GM23338 (cell line): ENCODE results near the gene ABHD16A. TPM values are rescaled to one million over a fixed set of nuclear protein-coding genes. Genes with fewer than 3 reads are reported as not detected.
A peak's percentile ranks its signal among the peaks of the same experiment; 100 is the strongest.

Source experiments
- ATAC-seq: fragments of 200-7000 bp; cut with Tn5 transposase; 3 replicates; pipeline ENCODE4 v1.9.1; 2020
- DNase-seq: peaks from one replicate; pipeline ENCODE4 v3.0.0-alpha.2; 2015; ENCODE audit warnings: low spot score
- H2AFZ ChIP-seq: fragments of 200-600 bp; sonication (generic); 2 replicates; pipeline ENCODE4 v1.8.0; 2016; ENCODE audit warnings: antibody characterized with exemption, mild to moderate bottlenecking, moderate library complexity
- H3F3A ChIP-seq: fragments of 200-600 bp; sonication (generic); replicated peaks from 2 replicates; pipeline ENCODE4 v1.8.0; 2017; ENCODE audit warnings: antibody characterized with exemption, mixed run types, low read depth
- H3K27ac ChIP-seq: fragments of 200-600 bp; sonication (generic); 2 replicates; pipeline ENCODE4 v1.6.1; 2016; ENCODE audit warnings: low read depth
- H3K27me3 ChIP-seq: fragments of 200-600 bp; sonication (generic); 2 replicates; pipeline ENCODE4 v1.8.0; 2016; ENCODE audit warnings: mild to moderate bottlenecking, mixed run types, moderate library complexity; ENCODE audit not compliant: insufficient read depth
- H3K36me3 ChIP-seq: fragments of 200-600 bp; sonication (generic); 2 replicates; pipeline ENCODE4 v1.8.0; 2016; ENCODE audit warnings: mild to moderate bottlenecking; ENCODE audit not compliant: insufficient read depth
- H3K4me1 ChIP-seq: fragments of 200-600 bp; sonication (generic); 2 replicates; pipeline ENCODE4 v1.8.0; 2016; ENCODE audit warnings: mild to moderate bottlenecking, moderate library complexity; ENCODE audit not compliant: insufficient read depth
- H3K4me2 ChIP-seq: fragments of 200-600 bp; sonication (generic); 2 replicates; pipeline ENCODE4 v1.7.1; 2017; ENCODE audit warnings: mixed run types
- H3K4me3 ChIP-seq: fragments of 200-600 bp; sonication (generic); 2 replicates; pipeline ENCODE4 v1.6.1; 2016; ENCODE audit warnings: mixed run types
- H3K79me2 ChIP-seq: fragments of 200-600 bp; sonication (generic); replicated peaks from 2 replicates; pipeline ENCODE4 v1.8.0; 2017; ENCODE audit warnings: mild to moderate bottlenecking; ENCODE audit not compliant: insufficient read depth
- H3K9me2 ChIP-seq: fragments of 200-600 bp; sonication (generic); 2 replicates; pipeline ENCODE4 v1.8.0; 2017; ENCODE audit not compliant: insufficient read depth
- H4K20me1 ChIP-seq: fragments of 200-600 bp; sonication (generic); replicated peaks from 2 replicates; pipeline ENCODE4 v1.8.0; 2017; ENCODE audit warnings: mild to moderate bottlenecking; ENCODE audit not compliant: insufficient read depth
- H3K27ac Mint-ChIP-seq: 2 replicates; pipeline ENCODE4 v1.8.0; 2020; ENCODE audit warnings: inconsistent platforms, mild to moderate bottlenecking, moderate library complexity, mixed read lengths
- H3K27me3 Mint-ChIP-seq: 3 replicates; pipeline ENCODE4 v1.8.0; 2022; ENCODE audit warnings: low read depth, mild to moderate bottlenecking, moderate library complexity, mixed read lengths, inconsistent platforms; ENCODE audit not compliant: insufficient read depth, poor library complexity
- H3K36me3 Mint-ChIP-seq: 3 replicates; pipeline ENCODE4 v1.8.0; 2021; ENCODE audit warnings: low read depth, mild to moderate bottlenecking, inconsistent platforms, moderate library complexity, mixed read lengths
- H3K4me1 Mint-ChIP-seq: 3 replicates; pipeline ENCODE4 v1.8.0; 2020; ENCODE audit warnings: mild to moderate bottlenecking, inconsistent platforms, mixed read lengths
- H3K4me3 Mint-ChIP-seq: 3 replicates; pipeline ENCODE4 v1.8.0; 2021; ENCODE audit warnings: moderate library complexity, mild to moderate bottlenecking, inconsistent platforms, mixed read lengths
- H3K9me3 Mint-ChIP-seq: 3 replicates; pipeline ENCODE4 v1.8.0; 2020; ENCODE audit warnings: moderate library complexity, mild to moderate bottlenecking, inconsistent platforms, mixed read lengths
- CREB1 ChIP-seq: fragments of 250-450 bp; sonication (Bioruptor Pico); IDR thresholded peaks from 2 replicates; pipeline ENCODE4 v1.5.0; 2020; ENCODE audit warnings: low read depth, mild to moderate bottlenecking, moderate library complexity
- EZH2 ChIP-seq: fragments of 200-600 bp; sonication (generic); IDR thresholded peaks from one replicate; pipeline ENCODE4 v1.8.0; 2017; ENCODE audit warnings: antibody characterized with exemption, mild to moderate bottlenecking, low read depth; ENCODE audit not compliant: unreplicated experiment
- EZH2phosphoT487 ChIP-seq: fragments of 200-600 bp; sonication (generic); IDR thresholded peaks from one replicate; pipeline ENCODE4 v1.8.1; 2018; ENCODE audit warnings: antibody characterized with exemption; ENCODE audit not compliant: unreplicated experiment
- JUNB ChIP-seq: IDR thresholded peaks from one replicate; pipeline ENCODE4 v1.6.1; 2016; ENCODE audit warnings: antibody characterized with exemption; ENCODE audit not compliant: unreplicated experiment
- NANOG ChIP-seq: IDR thresholded peaks from 2 replicates; pipeline ENCODE4 v1.6.1; 2016; ENCODE audit warnings: antibody characterized with exemption, borderline replicate concordance
- POLR2AphosphoS5 ChIP-seq: IDR thresholded peaks from 2 replicates; pipeline ENCODE4 v1.6.1; 2016; ENCODE audit warnings: antibody characterized with exemption, low read depth
- STAT1 ChIP-seq: IDR thresholded peaks from one replicate; pipeline ENCODE4 v1.6.1; 2016; ENCODE audit warnings: antibody characterized with exemption; ENCODE audit not compliant: unreplicated experiment
- ZNF331 ChIP-seq: fragments of 250-450 bp; sonication (Bioruptor Pico); IDR thresholded peaks from 2 replicates; pipeline ENCODE4 v1.5.0; 2020; ENCODE audit warnings: low read depth, mild to moderate bottlenecking, moderate library complexity
- polyA plus RNA-seq: library from polyadenylated mRNA; unstranded; fragments of >200 nt; fragmentation: Nextera tagmentation; extraction: Ambion mirVana; gene quantifications from 2 replicates; pipeline ENCODE4 v1.2.1, GENCODE V29; 2016
- total RNA-seq: library from RNA; depleted of rRNA; stranded (reverse); fragments of >200 nt; shearing (Covaris generic); gene quantifications from 2 replicates; pipeline ENCODE4 v1.2.3, GENCODE V29; 2014
- TF ChIP-seq, protein P1 (sequence below): IDR thresholded peaks from 2 replicates; pipeline ENCODE4 v1.6.1; 2016; ENCODE audit warnings: antibody characterized with exemption
- TF ChIP-seq, protein P2 (sequence below): IDR thresholded peaks from one replicate; pipeline ENCODE4 v1.6.1; 2018; ENCODE audit warnings: antibody characterized with exemption; ENCODE audit not compliant: unreplicated experiment

ABHD16A gene
- total and polyA plus RNA-seq, 2 experiments from 2014 or later, result 26.9 to 37.0 TPM

- peaks cover 13% of the 10 kb centered on the region for H3K4me1 ChIP-seq
Observed at GRCh38 chr6:31657406-31658157, 45.5 kb downstream of the ABHD16A start.

GRCh38 chr6:31655349-31656237, 47.5 kb downstream of the ABHD16A start, which contains the start of gene APOM:
Gene APOM (plus strand): TSS chr6:31655894. CDS start chr6:31655967, 73 bp downstream.
- peaks cover 37% of the 10 kb centered on the region for H3K79me2 ChIP-seq
- H3K4me1 Mint-ChIP-seq, result peaks cover 35% of the 10 kb centered on the region; the same call in 2 of the 3 replicates
- TF ChIP-seq JUNB (no peak), EZH2 (no peak), STAT1 (no peak), EZH2phosphoT487 (no peak), NANOG (no peak), ZNF331 (CRISPR knock-in tag) (no peak), CREB1 (CRISPR knock-in tag) (no peak), POLR2AphosphoS5 (no peak)
- TF ChIP-seq, protein P1, sequence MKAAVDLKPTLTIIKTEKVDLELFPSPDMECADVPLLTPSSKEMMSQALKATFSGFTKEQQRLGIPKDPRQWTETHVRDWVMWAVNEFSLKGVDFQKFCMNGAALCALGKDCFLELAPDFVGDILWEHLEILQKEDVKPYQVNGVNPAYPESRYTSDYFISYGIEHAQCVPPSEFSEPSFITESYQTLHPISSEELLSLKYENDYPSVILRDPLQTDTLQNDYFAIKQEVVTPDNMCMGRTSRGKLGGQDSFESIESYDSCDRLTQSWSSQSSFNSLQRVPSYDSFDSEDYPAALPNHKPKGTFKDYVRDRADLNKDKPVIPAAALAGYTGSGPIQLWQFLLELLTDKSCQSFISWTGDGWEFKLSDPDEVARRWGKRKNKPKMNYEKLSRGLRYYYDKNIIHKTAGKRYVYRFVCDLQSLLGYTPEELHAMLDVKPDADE, result no peak
- TF ChIP-seq, protein P2, sequence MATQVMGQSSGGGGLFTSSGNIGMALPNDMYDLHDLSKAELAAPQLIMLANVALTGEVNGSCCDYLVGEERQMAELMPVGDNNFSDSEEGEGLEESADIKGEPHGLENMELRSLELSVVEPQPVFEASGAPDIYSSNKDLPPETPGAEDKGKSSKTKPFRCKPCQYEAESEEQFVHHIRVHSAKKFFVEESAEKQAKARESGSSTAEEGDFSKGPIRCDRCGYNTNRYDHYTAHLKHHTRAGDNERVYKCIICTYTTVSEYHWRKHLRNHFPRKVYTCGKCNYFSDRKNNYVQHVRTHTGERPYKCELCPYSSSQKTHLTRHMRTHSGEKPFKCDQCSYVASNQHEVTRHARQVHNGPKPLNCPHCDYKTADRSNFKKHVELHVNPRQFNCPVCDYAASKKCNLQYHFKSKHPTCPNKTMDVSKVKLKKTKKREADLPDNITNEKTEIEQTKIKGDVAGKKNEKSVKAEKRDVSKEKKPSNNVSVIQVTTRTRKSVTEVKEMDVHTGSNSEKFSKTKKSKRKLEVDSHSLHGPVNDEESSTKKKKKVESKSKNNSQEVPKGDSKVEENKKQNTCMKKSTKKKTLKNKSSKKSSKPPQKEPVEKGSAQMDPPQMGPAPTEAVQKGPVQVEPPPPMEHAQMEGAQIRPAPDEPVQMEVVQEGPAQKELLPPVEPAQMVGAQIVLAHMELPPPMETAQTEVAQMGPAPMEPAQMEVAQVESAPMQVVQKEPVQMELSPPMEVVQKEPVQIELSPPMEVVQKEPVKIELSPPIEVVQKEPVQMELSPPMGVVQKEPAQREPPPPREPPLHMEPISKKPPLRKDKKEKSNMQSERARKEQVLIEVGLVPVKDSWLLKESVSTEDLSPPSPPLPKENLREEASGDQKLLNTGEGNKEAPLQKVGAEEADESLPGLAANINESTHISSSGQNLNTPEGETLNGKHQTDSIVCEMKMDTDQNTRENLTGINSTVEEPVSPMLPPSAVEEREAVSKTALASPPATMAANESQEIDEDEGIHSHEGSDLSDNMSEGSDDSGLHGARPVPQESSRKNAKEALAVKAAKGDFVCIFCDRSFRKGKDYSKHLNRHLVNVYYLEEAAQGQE, result no peak

More at GRCh38 chr6:31657406-31658157, 45.5 kb downstream of the ABHD16A start:
- Histone ChIP-seq H3F3A (peaks cover 19% of the 10 kb centered on the region), H4K20me1 (no peaks in the 10 kb centered on the region; the same call in 1 of the 2 replicates), H3K27ac (no peak overlapping the region), H3K4me2 (no peak overlapping the region), H3K79me2 (peaks cover 25% of the 10 kb centered on the region), H2AFZ (no peak overlapping the region), H3K4me3 (no peak overlapping the region), H3K27me3 (no peaks in the 10 kb centered on the region), H3K36me3 (peaks cover 4% of the 10 kb centered on the region; the same call in 1 of the 2 replicates), H3K9me2 (no peaks in the 10 kb centered on the region)
- Mint-ChIP-seq H3K36me3 (peaks cover 28% of the 10 kb centered on the region), H3K27me3 (peaks cover 24% of the 10 kb centered on the region), H3K9me3 (no peaks in the 10 kb centered on the region), H3K4me1 (peaks cover 33% of the 10 kb centered on the region; the same call in 2 of the 3 replicates), H3K4me3 (peak overlapping the region; percentile 9; the same call in 1 of the 3 replicates), H3K27ac (peak overlapping the region; percentile 80; the same call in 1 of the 2 replicates)
- no peak for ATAC-seq
- TF ChIP-seq CREB1 (CRISPR knock-in tag) (0 out of 2 replicates have a peak, but pooled peaks have one; percentile 13), STAT1 (no peak)
- no peak for DNase-seq

More at GRCh38 chr6:31655349-31656237, 47.5 kb downstream of the ABHD16A start, which contains the start of gene APOM:
- Histone ChIP-seq H3K36me3 (peaks cover 4% of the 10 kb centered on the region; the same call in 1 of the 2 replicates), H4K20me1 (peaks cover 6% of the 10 kb centered on the region; the same call in 1 of the 2 replicates), H3F3A (peaks cover 21% of the 10 kb centered on the region), H3K4me1 (peaks cover 17% of the 10 kb centered on the region), H3K9me2 (no peaks in the 10 kb centered on the region), H3K4me2 (no peak within 1 kb of the TSS), H3K27me3 (no peaks in the 10 kb centered on the region), H3K4me3 (no peak within 1 kb of the TSS), H2AFZ (no peak within 1 kb of the TSS), H3K27ac (no peak within 1 kb of the TSS)
- no peak within 1 kb of the TSS; the same call in 2 of the 3 replicates for H3K4me3 Mint-ChIP-seq
- peaks cover 20% of the 10 kb centered on the region for H3K36me3 Mint-ChIP-seq
- ATAC-seq (no peak), DNase-seq (no peak)
- H3K27ac Mint-ChIP-seq, result no peak within 1 kb of the TSS
- peaks cover 30% of the 10 kb centered on the region for H3K27me3 Mint-ChIP-seq
- no peaks in the 10 kb centered on the region for H3K9me3 Mint-ChIP-seq
